Panc1 (cell line): Measurements from ENCODE around the gene TOX3.

Experiments
- REST ChIP-seq, 2 experiments: IDR thresholded peaks; 2 replicates each; pipeline ENCODE4 v1.6.1; 2011 to 2012; ENCODE audit warnings: low read depth in 2 of 2, control low read depth in 1 of 2, low read length in 1 of 2, mild to moderate bottlenecking in 1 of 2, moderate library complexity in 1 of 2; ENCODE audit not compliant: insufficient read depth in 1 of 2
- TF ChIP-seq, protein P1 (sequence below): fragments of 450-650 bp; IDR thresholded peaks from 2 replicates; pipeline ENCODE4 v1.5.1; 2017; ENCODE audit warnings: mild to moderate bottlenecking

DNA sequence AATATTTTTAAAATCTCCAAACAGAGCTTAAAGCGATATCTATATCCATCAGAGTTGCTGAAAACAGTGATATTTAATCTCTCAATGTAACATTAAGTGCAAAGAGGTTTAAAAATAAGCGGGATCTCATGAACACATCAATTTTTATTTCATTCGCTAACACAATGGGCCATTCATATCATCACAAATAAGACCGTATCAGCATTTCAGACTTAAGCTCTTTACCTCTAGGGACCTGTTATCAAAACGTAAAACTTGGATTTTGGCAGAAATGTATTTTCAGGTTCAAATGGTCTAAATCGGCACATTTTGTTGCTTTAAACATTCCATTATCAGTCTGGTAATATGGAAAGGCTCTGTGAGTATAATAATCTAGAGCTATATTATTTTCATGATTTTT lies 77.9 kb downstream of the TOX3 start:
- TF ChIP-seq REST (IDR thresholded peaks at IDR 0.05; ENCODE audit: insufficient read depth in 1 of 2, low read depth in 2 of 2, low read length in 1 of 2), result no peak
- TF ChIP-seq, protein P1, sequence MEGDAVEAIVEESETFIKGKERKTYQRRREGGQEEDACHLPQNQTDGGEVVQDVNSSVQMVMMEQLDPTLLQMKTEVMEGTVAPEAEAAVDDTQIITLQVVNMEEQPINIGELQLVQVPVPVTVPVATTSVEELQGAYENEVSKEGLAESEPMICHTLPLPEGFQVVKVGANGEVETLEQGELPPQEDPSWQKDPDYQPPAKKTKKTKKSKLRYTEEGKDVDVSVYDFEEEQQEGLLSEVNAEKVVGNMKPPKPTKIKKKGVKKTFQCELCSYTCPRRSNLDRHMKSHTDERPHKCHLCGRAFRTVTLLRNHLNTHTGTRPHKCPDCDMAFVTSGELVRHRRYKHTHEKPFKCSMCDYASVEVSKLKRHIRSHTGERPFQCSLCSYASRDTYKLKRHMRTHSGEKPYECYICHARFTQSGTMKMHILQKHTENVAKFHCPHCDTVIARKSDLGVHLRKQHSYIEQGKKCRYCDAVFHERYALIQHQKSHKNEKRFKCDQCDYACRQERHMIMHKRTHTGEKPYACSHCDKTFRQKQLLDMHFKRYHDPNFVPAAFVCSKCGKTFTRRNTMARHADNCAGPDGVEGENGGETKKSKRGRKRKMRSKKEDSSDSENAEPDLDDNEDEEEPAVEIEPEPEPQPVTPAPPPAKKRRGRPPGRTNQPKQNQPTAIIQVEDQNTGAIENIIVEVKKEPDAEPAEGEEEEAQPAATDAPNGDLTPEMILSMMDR, result no peak
